Measurements from ENCODE around the gene THBS3.

DNA sequence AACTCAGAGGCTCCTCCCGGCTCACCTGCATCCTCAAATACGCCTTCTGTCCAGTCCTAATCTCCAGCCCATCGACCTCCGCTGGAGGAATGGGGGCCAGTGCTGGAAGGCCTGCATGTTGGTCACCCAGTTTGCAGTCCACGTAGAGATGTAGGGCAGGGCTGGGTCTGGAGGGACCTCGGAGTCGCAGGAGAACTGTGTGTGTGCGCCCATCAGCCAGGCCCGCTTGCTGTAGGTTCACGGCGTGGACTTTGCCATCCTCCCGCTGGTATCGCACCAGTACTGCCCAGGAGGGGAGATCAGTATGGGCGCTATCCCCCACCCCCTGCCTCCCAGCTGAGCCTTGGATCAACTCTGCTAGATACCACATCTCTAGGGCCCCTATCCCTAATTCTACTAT lies 2.7 kb downstream of the THBS3 start:
- TF ChIP-seq, protein P1, sequence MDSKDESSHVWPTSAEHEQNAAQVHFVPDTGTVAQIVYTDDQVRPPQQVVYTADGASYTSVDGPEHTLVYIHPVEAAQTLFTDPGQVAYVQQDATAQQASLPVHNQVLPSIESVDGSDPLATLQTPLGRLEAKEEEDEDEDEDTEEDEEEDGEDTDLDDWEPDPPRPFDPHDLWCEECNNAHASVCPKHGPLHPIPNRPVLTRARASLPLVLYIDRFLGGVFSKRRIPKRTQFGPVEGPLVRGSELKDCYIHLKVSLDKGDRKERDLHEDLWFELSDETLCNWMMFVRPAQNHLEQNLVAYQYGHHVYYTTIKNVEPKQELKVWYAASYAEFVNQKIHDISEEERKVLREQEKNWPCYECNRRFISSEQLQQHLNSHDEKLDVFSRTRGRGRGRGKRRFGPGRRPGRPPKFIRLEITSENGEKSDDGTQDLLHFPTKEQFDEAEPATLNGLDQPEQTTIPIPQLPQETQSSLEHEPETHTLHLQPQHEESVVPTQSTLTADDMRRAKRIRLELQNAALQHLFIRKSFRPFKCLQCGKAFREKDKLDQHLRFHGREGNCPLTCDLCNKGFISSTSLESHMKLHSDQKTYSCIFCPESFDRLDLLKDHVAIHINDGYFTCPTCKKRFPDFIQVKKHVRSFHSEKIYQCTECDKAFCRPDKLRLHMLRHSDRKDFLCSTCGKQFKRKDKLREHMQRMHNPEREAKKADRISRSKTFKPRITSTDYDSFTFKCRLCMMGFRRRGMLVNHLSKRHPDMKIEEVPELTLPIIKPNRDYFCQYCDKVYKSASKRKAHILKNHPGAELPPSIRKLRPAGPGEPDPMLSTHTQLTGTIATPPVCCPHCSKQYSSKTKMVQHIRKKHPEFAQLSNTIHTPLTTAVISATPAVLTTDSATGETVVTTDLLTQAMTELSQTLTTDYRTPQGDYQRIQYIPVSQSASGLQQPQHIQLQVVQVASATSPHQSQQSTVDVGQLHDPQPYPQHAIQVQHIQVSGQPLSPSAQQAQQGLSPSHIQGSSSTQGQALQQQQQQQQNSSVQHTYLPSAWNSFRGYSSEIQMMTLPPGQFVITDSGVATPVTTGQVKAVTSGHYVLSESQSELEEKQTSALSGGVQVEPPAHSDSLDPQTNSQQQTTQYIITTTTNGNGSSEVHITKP (CRISPR knock-in tag; IDR thresholded peaks at IDR 0.05; ENCODE audit: low read depth), result no peak
- no peak for TF ChIP-seq MBNL3 (CRISPR knock-in tag; conservative IDR thresholded peaks at IDR 0.05)
